GM18508 (cell line): ENCODE data around the gene RAP2B.
"Not testable (repeated sequence)": the region's sequence is repeated elsewhere in the genome, so short reads cannot be mapped to it uniquely, and the experiment has no call there.

Source experiments
- ATAC-seq: cut with Tn5 transposase; IDR thresholded peaks from one replicate; pipeline ENCODE4 v1.9.1; 2021; ENCODE audit warnings: moderate number of reproducible peaks; ENCODE audit not compliant: insufficient read depth, unreplicated experiment

Gene RAP2B

DNA sequence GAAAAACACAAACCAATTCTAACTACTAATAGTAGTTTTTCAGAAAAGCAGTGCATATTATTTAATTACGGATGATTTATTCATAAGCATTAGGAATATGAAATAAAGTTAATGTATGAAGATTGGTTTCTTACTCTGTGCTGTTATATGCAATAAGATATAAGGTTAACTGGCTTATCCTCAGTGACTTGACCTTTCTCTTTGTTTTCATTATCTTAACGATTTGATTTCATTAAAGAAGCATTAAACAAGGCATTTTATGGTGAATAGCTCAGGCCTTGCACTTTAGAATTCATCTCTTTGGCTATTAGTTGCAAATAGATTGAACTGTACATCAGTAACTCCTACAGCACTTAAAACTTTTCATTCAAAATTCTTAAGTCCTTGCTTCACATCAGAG, 28.9 kb downstream of the RAP2B start:
- ATAC-seq = no peak

DNA sequence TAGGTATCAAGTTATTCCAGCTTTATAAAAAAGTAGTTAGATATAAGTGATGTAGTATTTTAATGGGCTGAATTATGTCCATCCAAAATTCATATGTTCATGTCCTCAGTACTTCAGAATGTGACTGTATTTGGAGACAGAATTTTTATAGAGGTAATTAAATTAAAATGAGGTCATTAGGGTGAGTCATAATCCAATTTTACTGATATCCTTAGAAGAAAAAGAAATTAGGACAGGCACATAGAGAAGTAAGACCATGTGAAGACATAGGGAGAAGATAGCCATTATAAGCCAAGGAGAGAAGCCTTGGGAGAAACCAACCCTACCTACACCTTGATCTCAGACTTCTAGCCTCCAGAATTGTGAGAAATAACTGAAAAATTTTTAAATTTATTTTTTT, 30.3 kb downstream of the RAP2B start:
- no peak for ATAC-seq

- not testable (repeated sequence) for ATAC-seq
Measured at GRCh38 chr3:153193786-153194476, 31.9 kb downstream of the RAP2B start.

DNA sequence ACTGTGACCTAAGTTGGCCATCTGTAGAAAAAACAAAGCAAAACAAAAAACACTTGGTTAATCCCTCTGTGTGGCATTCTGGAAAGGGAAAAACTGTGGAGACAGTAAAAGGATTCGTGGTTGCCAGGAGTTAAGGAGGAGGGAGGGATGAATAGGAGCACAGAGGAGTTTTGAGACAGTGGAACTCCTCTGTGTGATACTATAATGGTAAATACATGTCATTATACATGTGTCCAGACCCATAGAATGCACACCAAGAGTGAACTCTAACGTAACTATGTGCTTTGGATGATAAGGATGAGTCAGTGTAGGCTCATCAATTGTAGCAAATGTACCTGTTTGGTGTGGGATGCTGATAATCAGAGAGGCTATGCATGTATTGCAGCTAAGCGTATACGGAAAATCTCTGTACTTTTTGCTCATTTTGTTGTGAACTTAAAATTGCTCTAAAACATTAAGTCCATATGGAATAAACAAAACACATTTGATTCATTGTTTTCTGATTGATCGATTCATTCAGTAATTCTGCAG, 33.4 kb downstream of the RAP2B start:
- ATAC-seq = no peak

DNA sequence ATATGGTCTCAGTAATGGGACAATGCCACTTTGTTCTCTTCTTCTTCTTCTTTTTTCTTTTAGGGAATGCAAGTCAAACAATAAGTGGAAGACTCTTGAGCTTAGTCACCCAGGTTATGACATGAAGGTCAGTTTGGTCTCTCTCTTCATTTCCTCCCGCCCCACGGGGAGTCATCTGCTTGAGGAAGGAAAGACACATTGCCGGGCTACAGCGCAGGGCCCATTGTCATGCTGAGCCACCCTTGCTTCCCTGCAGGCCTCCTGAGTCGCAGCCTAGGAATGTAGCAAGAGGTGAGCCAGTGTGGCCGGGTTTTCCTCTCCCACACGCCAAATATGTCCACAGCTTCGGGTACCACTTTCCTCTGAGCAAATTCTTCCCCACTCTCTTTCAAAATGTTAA, 47.6 kb downstream of the RAP2B start:
- ATAC-seq = no peak

- no peak for ATAC-seq
Measured at GRCh38 chr3:153210146-153210545, 48.1 kb downstream of the RAP2B start.

GRCh38 chr3:153210660-153211059, 48.6 kb downstream of the RAP2B start:
- no peak for ATAC-seq

GRCh38 chr3:153215497-153215896, 53.5 kb downstream of the RAP2B start:
- no peak for ATAC-seq

- ATAC-seq = no peak
Measured at GRCh38 chr3:153215966-153216365, 53.9 kb downstream of the RAP2B start.

GRCh38 chr3:153216928-153217327, 54.9 kb downstream of the RAP2B start:
- ATAC-seq = no peak

- ATAC-seq = no peak
Measured at GRCh38 chr3:153219146-153219545, 57.1 kb downstream of the RAP2B start.
